ENCODE results near the gene MYRFL.

Gene MYRFL

DNA sequence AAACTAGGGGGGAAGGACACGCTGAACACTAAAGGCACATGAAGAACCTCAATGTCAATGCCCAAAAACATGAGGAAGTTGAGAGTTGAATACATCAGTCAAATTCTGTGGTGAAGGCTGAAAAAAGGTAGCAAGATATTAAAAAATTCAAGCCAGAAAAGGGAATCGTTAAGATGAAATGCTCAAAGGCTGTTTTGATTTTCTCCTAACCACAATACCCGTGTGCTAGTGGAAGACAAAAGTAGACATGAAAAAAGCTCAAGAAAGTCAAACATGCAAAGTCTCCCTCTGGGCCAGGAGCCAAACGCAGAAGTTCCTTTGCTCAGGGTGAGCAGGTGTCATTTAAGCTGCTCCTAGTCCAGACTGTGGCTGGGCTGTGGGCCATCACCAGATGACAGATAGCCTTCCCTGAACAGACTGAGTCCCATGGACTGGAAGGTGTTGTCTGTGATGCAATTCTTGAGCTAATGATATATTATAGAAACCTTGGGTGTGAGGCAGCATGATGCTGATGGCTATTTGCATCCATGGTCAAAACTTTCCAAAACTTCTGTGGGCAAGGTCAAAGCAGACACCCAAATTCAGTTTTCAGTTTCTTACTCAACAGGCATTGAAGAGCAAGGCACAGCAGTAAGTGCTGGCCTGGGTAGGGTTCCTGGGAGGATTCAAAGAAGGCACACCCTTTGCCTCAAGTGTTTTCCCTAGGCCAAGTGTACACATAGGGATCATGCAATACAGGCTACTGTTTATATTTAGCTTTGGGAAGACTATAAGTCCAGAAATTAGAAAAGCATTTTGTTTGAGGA, 81.6 kb downstream of the MYRFL start:
- TF ChIP-seq, protein P1, sequence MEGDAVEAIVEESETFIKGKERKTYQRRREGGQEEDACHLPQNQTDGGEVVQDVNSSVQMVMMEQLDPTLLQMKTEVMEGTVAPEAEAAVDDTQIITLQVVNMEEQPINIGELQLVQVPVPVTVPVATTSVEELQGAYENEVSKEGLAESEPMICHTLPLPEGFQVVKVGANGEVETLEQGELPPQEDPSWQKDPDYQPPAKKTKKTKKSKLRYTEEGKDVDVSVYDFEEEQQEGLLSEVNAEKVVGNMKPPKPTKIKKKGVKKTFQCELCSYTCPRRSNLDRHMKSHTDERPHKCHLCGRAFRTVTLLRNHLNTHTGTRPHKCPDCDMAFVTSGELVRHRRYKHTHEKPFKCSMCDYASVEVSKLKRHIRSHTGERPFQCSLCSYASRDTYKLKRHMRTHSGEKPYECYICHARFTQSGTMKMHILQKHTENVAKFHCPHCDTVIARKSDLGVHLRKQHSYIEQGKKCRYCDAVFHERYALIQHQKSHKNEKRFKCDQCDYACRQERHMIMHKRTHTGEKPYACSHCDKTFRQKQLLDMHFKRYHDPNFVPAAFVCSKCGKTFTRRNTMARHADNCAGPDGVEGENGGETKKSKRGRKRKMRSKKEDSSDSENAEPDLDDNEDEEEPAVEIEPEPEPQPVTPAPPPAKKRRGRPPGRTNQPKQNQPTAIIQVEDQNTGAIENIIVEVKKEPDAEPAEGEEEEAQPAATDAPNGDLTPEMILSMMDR (IDR thresholded peaks at IDR 0.05; ENCODE audit: control insufficient read depth, insufficient read depth, low read depth, low read length, missing control alignments), result no peak
- no peak for DNase-seq (ENCODE audit: low read depth)

DNA sequence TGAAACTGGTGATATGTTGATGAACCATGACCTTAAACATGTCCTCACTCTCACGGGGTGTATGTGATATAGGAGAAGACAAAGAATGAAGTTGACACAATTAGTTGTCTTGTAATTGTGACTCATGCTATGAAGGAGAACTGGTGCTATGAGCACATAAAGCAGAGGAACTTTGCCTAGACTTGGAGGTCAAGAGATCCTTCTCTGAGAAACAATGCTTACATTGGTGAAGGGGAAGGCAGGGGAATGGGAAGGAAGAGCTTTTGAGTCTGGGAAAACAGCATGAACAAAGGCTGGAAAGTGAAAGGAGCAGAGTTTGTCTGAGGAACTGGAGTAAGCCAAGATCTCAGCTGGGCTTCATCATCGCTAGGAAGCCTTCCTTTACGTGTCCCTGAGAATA, 83.2 kb downstream of the MYRFL start:
- H3K4me3 ChIP-seq (ENCODE audit: control insufficient read depth, low read depth, low read length), result no peak overlapping the region
- TF ChIP-seq, protein P1 (IDR thresholded peaks at IDR 0.05; ENCODE audit: control insufficient read depth, insufficient read depth, low read depth, low read length, missing control alignments), result no peak
- DNase-seq (ENCODE audit: low read depth), result no peak

More for the DNA sequence above, 81.6 kb downstream of the MYRFL start:
- H3K4me3 ChIP-seq (ENCODE audit: control insufficient read depth, low read depth, low read length), result no peak overlapping the region

DNA sequence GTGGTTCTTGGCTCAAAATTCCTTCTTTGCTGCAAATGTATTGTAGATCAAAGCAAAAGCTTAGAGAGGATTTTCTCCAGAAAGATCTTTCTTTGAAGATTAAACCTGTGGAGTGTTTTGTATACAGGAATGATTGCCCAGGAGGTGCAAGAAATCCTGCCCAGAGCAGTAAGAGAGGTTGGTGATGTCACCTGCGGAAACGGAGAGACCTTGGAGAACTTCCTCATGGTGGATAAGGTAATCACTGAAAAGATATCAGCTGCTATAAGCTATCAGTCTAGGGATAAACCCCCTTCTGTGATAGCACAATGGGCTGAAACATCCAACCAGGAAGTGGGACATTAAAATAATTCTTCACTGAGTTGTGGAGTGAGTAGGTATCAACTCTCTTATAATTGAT, 85.7 kb downstream of the MYRFL start:
- H3K4me3 ChIP-seq (ENCODE audit: control insufficient read depth, low read depth, low read length), result no peak overlapping the region
- no peak for DNase-seq (ENCODE audit: low read depth)
- TF ChIP-seq, protein P1 (IDR thresholded peaks at IDR 0.05; ENCODE audit: control insufficient read depth, insufficient read depth, low read depth, low read length, missing control alignments), result no peak

DNA sequence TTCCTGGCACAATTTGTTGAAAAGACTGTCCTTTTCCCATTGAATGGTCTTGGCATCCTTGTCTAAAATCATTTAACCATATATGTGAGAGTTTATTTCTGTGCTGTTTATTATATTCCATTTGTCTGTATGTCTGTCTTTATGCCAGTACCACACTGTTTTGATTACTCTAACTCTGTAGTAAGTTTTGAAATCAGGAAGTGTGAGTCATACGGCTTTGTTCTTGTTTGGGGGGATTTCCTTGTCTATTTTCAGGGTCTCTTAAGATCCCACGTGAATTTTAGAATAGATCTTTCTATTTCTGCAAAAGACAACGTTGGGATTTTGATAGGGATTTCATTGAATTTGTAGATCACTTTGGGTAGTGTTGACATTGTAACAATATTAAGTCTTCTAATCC, 88.5 kb downstream of the MYRFL start:
- no peak overlapping the region for H3K4me3 ChIP-seq (ENCODE audit: control insufficient read depth, low read depth, low read length)
- TF ChIP-seq, protein P1 (IDR thresholded peaks at IDR 0.05; ENCODE audit: control insufficient read depth, insufficient read depth, low read depth, low read length, missing control alignments), result no peak
- no peak for DNase-seq (ENCODE audit: low read depth)

DNA sequence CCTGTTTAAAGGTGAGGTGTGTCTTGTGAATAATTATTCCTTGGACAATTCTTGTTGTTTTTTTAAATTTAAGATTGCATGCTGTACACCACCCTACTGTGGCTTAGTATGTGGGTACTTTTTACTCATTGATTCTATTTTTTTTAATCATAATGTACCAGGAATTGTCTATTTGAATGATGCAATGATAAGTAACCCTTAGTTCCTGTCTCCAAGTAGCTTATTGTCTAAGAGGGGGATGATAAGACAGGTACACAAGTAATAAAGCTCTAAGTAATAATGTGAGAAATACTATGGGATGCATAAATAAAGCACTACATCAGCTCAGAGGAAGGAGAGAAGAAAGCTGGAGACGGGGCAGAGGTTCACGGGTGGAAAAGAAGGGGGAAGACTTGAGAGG, 90.9 kb downstream of the MYRFL start:
- H3K4me3 ChIP-seq (ENCODE audit: control insufficient read depth, low read depth, low read length), result no peak overlapping the region
- TF ChIP-seq, protein P1 (IDR thresholded peaks at IDR 0.05; ENCODE audit: control insufficient read depth, insufficient read depth, low read depth, low read length, missing control alignments), result no peak
- DNase-seq (ENCODE audit: low read depth), result no peak

DNA sequence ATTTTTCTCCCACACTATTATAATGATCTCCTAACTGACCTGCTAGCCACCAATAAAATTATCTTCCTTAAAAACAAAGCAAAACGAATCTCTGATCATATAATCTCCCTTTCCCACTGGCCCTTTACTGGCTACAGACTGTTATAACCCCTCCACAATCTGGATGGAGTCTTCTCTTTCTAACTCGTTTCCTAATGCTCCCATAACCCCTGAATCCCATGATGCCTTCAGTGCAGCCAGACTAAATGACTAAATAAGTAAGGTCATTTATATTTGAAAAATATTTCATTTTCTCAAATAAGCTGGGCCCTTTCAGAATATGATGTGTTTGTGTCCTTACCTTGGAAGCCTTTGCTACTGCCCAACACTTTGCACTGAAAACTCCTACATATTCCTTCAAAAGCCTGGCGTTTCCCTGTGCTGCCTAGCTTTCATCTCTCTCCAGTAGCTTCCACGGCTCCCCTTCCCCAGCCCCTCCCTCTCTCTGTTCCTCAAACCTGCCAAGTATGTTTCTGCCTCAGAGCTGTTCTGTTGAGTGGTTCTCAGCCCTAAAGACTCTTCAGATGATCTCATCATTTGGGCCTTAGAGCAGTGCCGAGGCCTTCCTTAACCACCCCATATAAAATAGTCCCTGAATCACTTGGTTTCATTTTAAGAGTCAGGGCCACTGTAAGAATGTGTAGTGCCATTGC, 91.7 kb downstream of the MYRFL start:
- DNase-seq (ENCODE audit: low read depth), result no peak
- TF ChIP-seq, protein P1 (IDR thresholded peaks at IDR 0.05; ENCODE audit: control insufficient read depth, insufficient read depth, low read depth, low read length, missing control alignments), result no peak
- H3K4me3 ChIP-seq (ENCODE audit: control insufficient read depth, low read depth, low read length), result no peak overlapping the region

Data from AG09309 (cell line).